ENCODE measurements around the gene A2M. TPM values are rescaled to one million over a fixed set of nuclear protein-coding genes. Genes with fewer than 3 reads are reported as not detected.

A2M gene
- total and polyA plus RNA-seq, 4 donors = 1,731 to 2,622 (median 2,052) TPM

DNA sequence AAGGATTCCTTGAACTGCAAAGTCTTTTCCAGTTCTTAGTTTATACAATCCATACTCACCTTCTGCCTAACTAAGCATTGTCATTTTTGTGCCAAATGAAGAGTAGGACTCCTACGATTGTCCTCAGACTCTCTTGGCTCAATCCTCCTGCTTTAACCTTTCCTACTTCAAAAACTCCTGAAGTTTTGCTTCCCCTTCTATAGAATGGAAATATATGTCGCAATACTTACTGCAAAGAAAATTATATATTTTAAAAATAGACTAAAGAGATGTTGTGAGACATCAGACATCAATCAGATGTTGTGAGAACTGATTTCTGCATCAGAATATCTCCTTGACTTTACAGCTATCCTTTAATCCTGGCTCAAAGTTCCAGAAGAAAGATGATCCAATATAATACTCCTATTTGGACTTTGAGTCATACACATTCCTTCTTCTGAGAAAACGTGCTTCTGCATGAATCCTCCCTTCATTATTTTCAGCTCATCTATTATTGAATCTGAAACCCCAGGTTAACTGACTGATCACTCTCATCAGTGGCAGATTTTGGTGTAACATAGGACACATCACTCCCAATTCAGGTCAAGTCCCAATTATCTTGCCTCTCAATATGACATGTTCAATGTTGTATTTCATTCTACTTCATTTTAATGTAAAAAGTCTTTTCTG, 48.8 kb downstream of the A2M start:
- H3K27ac ChIP-seq (ENCODE audit: low read depth in 1 of 2, low read length in 2 of 2) = no peak overlapping the region
- DNase-seq (ENCODE audit: low spot score) = no peak
- H3K4me1 ChIP-seq (ENCODE audit: control insufficient read depth in 4 of 4, insufficient read depth in 4 of 4, low read length in 3 of 4) = peaks cover 6 to 37% (median 11%) of the 10 kb centered on the region in 4 donors
- no peaks in the 10 kb centered on the region for H3K9me3 ChIP-seq (ENCODE audit: control insufficient read depth in 4 of 4, low read length in 3 of 4)
- H3K27me3 ChIP-seq (ENCODE audit: control insufficient read depth in 4 of 4, insufficient read depth in 4 of 4, low read length in 3 of 4) = no peaks in the 10 kb centered on the region
- peaks cover 11 to 43% (median 38%) of the 10 kb centered on the region in 4 donors for H3K36me3 ChIP-seq (ENCODE audit: control insufficient read depth in 4 of 4, insufficient read depth in 3 of 4, low read depth in 1 of 4, low read length in 3 of 4)
- H3K4me3 ChIP-seq (ENCODE audit: low read depth in 1 of 3, low read length in 3 of 3) = peak overlapping the region in 1 of 3 donors; percentile 5
- WGBS = 74% methylated on average over 3 of the region's 3 CpGs
- TF ChIP-seq, protein P1, sequence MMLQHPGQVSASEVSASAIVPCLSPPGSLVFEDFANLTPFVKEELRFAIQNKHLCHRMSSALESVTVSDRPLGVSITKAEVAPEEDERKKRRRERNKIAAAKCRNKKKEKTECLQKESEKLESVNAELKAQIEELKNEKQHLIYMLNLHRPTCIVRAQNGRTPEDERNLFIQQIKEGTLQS (IDR thresholded peaks at IDR 0.05) = no peak
- TF ChIP-seq JUND (IDR thresholded peaks at IDR 0.05) = no peak
- TF ChIP-seq HNF4A (conservative IDR thresholded peaks at IDR 0.05) = peak in 1 of 2 donors; percentile 28
- TF ChIP-seq YY1 (IDR thresholded peaks at IDR 0.05) = no peak
- TF ChIP-seq RXRA (IDR thresholded peaks at IDR 0.05) = no peak
- no peak for TF ChIP-seq GABPA (IDR thresholded peaks at IDR 0.05 in 1 of 2, conservative IDR thresholded peaks at IDR 0.05 in 1 of 2)
- no peak overlapping the region for H3K9ac ChIP-seq (ENCODE audit: low read depth in 1 of 2, low read length in 2 of 2)

DNA sequence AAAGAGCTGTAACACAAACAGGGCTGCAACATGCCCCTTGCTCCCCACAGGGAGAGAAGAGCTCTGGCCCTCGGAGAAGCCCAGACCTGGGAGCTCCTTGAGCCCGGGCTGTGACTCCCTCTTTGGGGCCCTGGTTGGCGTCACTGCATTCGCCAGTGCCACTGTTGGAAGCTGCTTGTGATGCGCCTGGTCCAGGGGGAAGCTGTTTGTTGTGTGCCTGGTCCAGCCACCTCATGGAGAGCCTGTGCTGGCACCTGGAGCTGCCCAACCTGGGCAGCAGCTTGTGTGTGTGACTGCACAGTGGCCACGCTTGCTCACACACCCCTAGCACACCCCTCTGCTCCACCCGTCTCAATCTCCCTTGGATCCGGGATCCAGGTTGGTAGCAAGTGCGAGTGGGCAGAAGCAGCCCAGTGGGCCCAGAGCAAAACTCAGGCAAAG, 49.5 kb downstream of the A2M start:
- peak overlapping the region; percentile 82 to 99 for H3K27ac ChIP-seq (ENCODE audit: low read depth in 1 of 2, low read length in 2 of 2)
- H3K4me3 ChIP-seq (ENCODE audit: low read depth in 1 of 3, low read length in 3 of 3) = no peak overlapping the region
- H3K27me3 ChIP-seq (ENCODE audit: control insufficient read depth in 4 of 4, insufficient read depth in 4 of 4, low read length in 3 of 4) = no peaks in the 10 kb centered on the region
- WGBS = 61% methylated on average over 9 of the region's 9 CpGs
- H3K36me3 ChIP-seq (ENCODE audit: control insufficient read depth in 4 of 4, insufficient read depth in 3 of 4, low read depth in 1 of 4, low read length in 3 of 4) = peaks cover 8 to 37% (median 34%) of the 10 kb centered on the region in 4 donors
- peaks cover 6 to 31% (median 11%) of the 10 kb centered on the region in 4 donors for H3K4me1 ChIP-seq (ENCODE audit: control insufficient read depth in 4 of 4, insufficient read depth in 4 of 4, low read length in 3 of 4)
- no peak for TF ChIP-seq RXRA (IDR thresholded peaks at IDR 0.05)
- peak in 1 of 2 donors; percentile 6 for TF ChIP-seq JUND (IDR thresholded peaks at IDR 0.05)
- no peak for DNase-seq (ENCODE audit: low spot score)
- H3K9ac ChIP-seq (ENCODE audit: low read depth in 1 of 2, low read length in 2 of 2) = no peak overlapping the region
- no peaks in the 10 kb centered on the region for H3K9me3 ChIP-seq (ENCODE audit: control insufficient read depth in 4 of 4, low read length in 3 of 4)

DNA sequence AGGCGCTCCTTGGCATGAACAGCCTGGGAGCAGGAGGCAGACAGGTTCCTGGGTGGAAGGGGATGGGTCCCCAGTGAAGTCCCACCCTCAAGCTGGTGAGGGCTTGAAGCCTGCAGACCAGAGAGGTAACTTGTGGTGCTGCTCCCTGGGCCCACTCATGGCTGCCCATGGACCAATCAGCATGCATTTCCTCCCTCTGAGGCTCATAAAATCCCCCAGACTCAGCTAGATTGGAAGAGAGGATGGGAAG, 50.2 kb downstream of the A2M start:
- H3K9ac ChIP-seq (ENCODE audit: low read depth in 1 of 2, low read length in 2 of 2) = no peak overlapping the region
- 73% methylated on average over 1 of the region's 1 CpG for WGBS
- no peaks in the 10 kb centered on the region for H3K27me3 ChIP-seq (ENCODE audit: control insufficient read depth in 4 of 4, insufficient read depth in 4 of 4, low read length in 3 of 4)
- H3K27ac ChIP-seq (ENCODE audit: low read depth in 1 of 2, low read length in 2 of 2) = peak overlapping the region; percentile 82 to 99
- no peak for DNase-seq (ENCODE audit: low spot score)
- no peaks in the 10 kb centered on the region for H3K9me3 ChIP-seq (ENCODE audit: control insufficient read depth in 4 of 4, low read length in 3 of 4)
- H3K36me3 ChIP-seq (ENCODE audit: control insufficient read depth in 4 of 4, insufficient read depth in 3 of 4, low read depth in 1 of 4, low read length in 3 of 4) = peaks cover 4 to 33% (median 32%) of the 10 kb centered on the region in 4 donors
- H3K4me3 ChIP-seq (ENCODE audit: low read depth in 1 of 3, low read length in 3 of 3) = peak overlapping the region; percentile 50 to 96 (median 52)
- TF ChIP-seq JUND (IDR thresholded peaks at IDR 0.05) (no peak), GABPA (IDR thresholded peaks at IDR 0.05 in 1 of 2, conservative IDR thresholded peaks at IDR 0.05 in 1 of 2) (no peak), HNF4G (IDR thresholded peaks at IDR 0.05) (no peak), NR2F2 (IDR thresholded peaks at IDR 0.05) (no peak)
- TF ChIP-seq, protein P1 (IDR thresholded peaks at IDR 0.05) = no peak
- TF ChIP-seq, protein P2, sequence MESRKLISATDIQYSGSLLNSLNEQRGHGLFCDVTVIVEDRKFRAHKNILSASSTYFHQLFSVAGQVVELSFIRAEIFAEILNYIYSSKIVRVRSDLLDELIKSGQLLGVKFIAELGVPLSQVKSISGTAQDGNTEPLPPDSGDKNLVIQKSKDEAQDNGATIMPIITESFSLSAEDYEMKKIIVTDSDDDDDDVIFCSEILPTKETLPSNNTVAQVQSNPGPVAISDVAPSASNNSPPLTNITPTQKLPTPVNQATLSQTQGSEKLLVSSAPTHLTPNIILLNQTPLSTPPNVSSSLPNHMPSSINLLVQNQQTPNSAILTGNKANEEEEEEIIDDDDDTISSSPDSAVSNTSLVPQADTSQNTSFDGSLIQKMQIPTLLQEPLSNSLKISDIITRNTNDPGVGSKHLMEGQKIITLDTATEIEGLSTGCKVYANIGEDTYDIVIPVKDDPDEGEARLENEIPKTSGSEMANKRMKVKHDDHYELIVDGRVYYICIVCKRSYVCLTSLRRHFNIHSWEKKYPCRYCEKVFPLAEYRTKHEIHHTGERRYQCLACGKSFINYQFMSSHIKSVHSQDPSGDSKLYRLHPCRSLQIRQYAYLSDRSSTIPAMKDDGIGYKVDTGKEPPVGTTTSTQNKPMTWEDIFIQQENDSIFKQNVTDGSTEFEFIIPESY (IDR thresholded peaks at IDR 0.05) = no peak
- TF ChIP-seq, protein P3, sequence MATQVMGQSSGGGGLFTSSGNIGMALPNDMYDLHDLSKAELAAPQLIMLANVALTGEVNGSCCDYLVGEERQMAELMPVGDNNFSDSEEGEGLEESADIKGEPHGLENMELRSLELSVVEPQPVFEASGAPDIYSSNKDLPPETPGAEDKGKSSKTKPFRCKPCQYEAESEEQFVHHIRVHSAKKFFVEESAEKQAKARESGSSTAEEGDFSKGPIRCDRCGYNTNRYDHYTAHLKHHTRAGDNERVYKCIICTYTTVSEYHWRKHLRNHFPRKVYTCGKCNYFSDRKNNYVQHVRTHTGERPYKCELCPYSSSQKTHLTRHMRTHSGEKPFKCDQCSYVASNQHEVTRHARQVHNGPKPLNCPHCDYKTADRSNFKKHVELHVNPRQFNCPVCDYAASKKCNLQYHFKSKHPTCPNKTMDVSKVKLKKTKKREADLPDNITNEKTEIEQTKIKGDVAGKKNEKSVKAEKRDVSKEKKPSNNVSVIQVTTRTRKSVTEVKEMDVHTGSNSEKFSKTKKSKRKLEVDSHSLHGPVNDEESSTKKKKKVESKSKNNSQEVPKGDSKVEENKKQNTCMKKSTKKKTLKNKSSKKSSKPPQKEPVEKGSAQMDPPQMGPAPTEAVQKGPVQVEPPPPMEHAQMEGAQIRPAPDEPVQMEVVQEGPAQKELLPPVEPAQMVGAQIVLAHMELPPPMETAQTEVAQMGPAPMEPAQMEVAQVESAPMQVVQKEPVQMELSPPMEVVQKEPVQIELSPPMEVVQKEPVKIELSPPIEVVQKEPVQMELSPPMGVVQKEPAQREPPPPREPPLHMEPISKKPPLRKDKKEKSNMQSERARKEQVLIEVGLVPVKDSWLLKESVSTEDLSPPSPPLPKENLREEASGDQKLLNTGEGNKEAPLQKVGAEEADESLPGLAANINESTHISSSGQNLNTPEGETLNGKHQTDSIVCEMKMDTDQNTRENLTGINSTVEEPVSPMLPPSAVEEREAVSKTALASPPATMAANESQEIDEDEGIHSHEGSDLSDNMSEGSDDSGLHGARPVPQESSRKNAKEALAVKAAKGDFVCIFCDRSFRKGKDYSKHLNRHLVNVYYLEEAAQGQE (IDR thresholded peaks at IDR 0.05) = no peak
- TF ChIP-seq, protein P4, sequence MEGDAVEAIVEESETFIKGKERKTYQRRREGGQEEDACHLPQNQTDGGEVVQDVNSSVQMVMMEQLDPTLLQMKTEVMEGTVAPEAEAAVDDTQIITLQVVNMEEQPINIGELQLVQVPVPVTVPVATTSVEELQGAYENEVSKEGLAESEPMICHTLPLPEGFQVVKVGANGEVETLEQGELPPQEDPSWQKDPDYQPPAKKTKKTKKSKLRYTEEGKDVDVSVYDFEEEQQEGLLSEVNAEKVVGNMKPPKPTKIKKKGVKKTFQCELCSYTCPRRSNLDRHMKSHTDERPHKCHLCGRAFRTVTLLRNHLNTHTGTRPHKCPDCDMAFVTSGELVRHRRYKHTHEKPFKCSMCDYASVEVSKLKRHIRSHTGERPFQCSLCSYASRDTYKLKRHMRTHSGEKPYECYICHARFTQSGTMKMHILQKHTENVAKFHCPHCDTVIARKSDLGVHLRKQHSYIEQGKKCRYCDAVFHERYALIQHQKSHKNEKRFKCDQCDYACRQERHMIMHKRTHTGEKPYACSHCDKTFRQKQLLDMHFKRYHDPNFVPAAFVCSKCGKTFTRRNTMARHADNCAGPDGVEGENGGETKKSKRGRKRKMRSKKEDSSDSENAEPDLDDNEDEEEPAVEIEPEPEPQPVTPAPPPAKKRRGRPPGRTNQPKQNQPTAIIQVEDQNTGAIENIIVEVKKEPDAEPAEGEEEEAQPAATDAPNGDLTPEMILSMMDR (IDR thresholded peaks at IDR 0.05; ENCODE audit: low read depth, low read length, missing input control) = no peak
- peaks cover 4 to 30% (median 11%) of the 10 kb centered on the region in 4 donors for H3K4me1 ChIP-seq (ENCODE audit: control insufficient read depth in 4 of 4, insufficient read depth in 4 of 4, low read length in 3 of 4)

Data from liver (tissue), 9 donors.